Activated CD8-positive, alpha-beta memory T cell treated with anti-CD3 and anti-CD28 coated beads, Interleukin-2, amount 10 ng/mL, durations not matched to agents 7 days and 5 days (primary cell): Measurements from ENCODE around the gene CTNNBL1. TPM values are rescaled to one million over a fixed set of nuclear protein-coding genes. Genes with fewer than 3 reads are reported as not detected.

Experiments
- ATAC-seq: fragments of 150-1000 bp; cut with Tn5 transposase; one replicate; pipeline ENCODE4 v1.10.0; 2021; ENCODE audit warnings: moderate library complexity
- CTCF ChIA-PET: fragments of 350-600 bp; sonication (Branson Sonifier 250); formaldehyde crosslinking; loops from one replicate; lab custom pipeline; 2021; ENCODE audit warnings: antibody characterized with exemption; lab: Charles Lee
- DNase-seq: peaks from one replicate; pipeline ENCODE4 v3.0.0-alpha.2; 2020
- H3K27ac Mint-ChIP-seq: one replicate; pipeline ENCODE4 v1.8.0; 2021; ENCODE audit warnings: mild to moderate bottlenecking, mixed read lengths
- H3K27me3 Mint-ChIP-seq: one replicate; pipeline ENCODE4 v1.8.0; 2021; ENCODE audit warnings: mixed read lengths
- H3K36me3 Mint-ChIP-seq: one replicate; pipeline ENCODE4 v1.8.0; 2021; ENCODE audit warnings: mild to moderate bottlenecking, mixed read lengths
- H3K4me1 Mint-ChIP-seq: one replicate; pipeline ENCODE4 v1.8.0; 2021; ENCODE audit warnings: mixed read lengths
- H3K4me3 Mint-ChIP-seq: one replicate; pipeline ENCODE4 v1.8.0; 2021; ENCODE audit warnings: mild to moderate bottlenecking, moderate library complexity, mixed read lengths
- H3K9me3 Mint-ChIP-seq: one replicate; pipeline ENCODE4 v1.8.0; 2022; ENCODE audit warnings: low read depth, mixed read lengths
- total RNA-seq, 2 experiments: library from RNA; stranded (reverse); gene quantifications; one replicate each; pipeline ENCODE4 v1.2.3, GENCODE V29; 2021

CTNNBL1 gene
- total RNA-seq, 2 experiments from 2014 or later: 79.8 to 90.2 TPM

DNA sequence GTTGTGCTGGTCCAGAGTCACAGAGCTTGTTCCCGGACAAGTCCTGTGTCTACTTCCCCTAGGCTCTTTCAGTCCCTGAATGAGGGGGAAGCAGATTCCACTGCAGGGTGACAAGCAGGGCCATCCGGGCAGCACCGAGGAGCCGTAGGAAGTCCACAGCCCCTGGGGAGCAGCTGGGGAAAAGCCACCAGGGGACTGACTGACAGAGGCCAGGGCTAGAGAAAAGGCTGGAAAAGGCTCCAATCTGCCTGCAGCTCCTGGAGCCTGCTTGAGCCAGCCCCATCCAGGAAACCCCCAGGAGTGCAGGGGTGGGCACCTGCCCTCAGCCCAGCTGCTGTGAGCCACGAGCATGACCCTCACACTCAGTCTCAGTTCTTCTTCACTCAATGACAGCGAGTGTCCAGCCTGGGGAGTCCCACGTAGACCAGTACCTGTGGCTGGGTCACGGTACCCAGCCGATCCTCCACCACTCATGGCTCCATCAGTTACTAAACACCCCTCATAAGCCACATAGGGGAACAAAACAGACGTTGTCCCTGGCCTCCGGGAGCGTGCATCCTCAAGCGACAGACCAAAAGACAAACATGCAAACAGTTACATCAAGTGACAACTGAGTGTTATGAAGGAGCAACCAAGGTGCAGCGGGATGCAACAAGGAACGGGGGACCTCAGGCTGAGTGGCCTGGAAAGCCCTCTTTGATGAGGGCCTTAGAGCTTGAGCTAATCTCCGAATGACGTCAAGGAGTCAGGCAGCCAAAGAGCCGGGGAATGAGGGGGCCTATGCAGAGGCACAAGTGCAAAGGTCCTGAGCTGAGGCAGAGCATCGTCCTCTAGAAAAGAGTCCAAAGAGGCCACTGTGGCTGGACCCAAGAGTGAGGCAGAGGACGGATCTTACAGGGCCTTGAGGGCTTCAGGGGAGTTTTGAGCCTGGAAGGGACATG lies 184.3 kb downstream of the CTNNBL1 start:
- no peaks in the 10 kb centered on the region for H3K36me3 Mint-ChIP-seq

DNA sequence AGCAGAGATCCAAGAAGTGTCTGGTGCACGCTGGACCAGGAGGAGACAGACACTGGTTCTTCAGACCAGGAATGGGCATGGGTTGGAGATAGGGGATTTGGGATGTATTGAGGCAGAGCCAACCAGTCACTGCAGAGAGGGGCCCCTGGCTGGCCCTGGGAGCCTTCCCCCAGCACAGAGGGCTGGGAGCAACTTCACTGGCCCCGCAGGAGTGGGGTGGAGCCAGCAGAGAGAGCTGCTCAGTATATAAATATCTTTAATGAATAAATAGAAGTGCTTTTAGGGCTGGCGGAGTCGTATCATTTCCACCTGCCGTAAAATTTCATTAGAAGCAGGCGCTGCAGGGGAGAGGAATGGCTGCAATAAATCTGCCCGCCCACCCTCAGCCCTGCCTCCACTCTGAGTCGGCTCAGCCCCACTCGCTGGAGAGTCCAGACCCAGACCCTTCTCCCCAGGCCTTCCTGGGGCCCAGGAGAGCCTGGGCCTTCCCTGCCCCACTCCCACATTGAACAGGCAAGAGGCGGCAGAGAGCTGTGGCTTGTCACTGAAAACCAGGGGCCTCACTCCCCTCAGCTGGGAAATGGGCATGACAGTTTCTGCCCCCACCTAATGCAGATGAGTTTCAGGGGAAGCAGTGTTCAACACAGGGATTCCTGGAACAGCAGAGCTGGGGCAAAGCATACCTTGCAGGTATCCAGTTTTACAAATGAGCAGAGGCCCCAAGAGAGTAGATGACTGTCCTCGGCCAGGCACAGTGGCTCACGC lies 185.2 kb downstream of the CTNNBL1 start:
- Mint-ChIP-seq H3K36me3 (no peaks in the 10 kb centered on the region), H3K4me1 (no peaks in the 10 kb centered on the region), H3K27ac (no peak overlapping the region), H3K9me3 (no peaks in the 10 kb centered on the region), H3K27me3 (no peaks in the 10 kb centered on the region), H3K4me3 (no peak overlapping the region)
- ATAC-seq (no peak), DNase-seq (no peak)
- CTCF ChIA-PET: no interaction called here

More for the DNA sequence above, 184.3 kb downstream of the CTNNBL1 start:
- Mint-ChIP-seq H3K9me3 (no peaks in the 10 kb centered on the region), H3K4me3 (no peak overlapping the region), H3K27me3 (no peaks in the 10 kb centered on the region), H3K27ac (no peak overlapping the region), H3K4me1 (peaks cover 4% of the 10 kb centered on the region)
- DNase-seq (no peak), ATAC-seq (no peak)
- CTCF ChIA-PET: no interaction called here

DNA sequence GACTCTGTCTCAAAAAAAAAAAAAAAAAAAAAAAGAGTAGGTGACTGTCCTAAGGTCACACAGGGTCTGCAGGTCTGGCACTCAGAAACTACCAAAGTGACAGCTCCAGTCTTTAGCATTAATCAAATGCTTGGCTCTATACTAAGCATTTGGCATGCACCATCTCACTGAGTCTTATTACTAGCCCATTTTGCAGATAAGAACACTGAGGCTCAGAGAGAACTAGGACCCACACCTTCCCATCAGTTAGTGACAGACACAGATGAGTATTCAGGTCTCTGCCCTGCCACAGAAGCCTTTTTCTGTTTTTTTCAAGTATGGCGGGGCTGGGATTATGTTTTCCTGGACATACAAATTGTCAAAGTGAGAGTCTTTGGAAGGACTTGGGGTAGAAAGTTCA lies 186.0 kb downstream of the CTNNBL1 start:
- no peak overlapping the region for H3K4me3 Mint-ChIP-seq
- no peaks in the 10 kb centered on the region for H3K4me1 Mint-ChIP-seq
- ATAC-seq: no peak
- H3K27me3 Mint-ChIP-seq: no peaks in the 10 kb centered on the region
- no peaks in the 10 kb centered on the region for H3K9me3 Mint-ChIP-seq
- no peaks in the 10 kb centered on the region for H3K36me3 Mint-ChIP-seq
- no peak overlapping the region for H3K27ac Mint-ChIP-seq
- no peak for DNase-seq
- CTCF ChIA-PET: no interaction called here

DNA sequence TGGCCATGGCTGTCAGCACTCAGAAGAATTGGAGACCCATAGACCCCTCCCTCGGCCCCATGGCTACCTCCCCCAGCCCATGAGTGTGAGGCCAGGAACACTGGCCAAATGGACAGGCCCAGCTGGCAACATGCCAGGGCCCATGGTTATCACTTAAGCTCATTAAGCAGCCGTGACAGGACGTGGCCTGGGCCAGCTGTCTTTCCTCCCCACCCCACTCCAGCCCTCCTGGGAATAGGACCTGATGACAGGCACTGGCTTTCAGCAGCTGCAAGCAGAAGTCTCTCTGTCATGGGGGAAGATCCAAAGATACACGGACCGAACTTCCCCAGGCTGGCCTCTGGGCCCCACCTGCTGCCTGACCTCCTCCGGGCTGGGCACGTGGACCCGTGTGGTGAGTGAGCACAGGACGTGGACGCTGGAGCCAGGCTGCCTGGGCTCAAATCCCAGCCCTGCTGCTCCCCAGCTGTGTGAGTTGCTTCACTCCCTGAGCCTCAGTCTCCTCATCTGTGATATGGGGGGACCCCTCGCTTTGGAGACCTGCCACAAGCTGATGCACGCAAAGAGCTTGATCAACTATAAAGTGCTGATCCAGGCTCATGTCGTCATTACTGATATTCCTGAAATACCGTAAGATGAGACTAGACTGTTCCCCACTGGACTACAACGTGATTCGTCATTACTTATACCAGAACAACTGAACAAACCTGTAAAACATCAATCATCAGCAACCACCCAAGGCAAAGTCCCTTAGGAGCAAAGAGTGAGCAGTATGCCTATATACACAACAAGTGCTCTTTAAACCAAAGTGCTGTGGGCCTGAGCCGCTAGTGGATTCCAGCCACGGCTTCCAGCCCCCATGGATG lies 187.1 kb downstream of the CTNNBL1 start:
- H3K4me1 Mint-ChIP-seq: no peaks in the 10 kb centered on the region

DNA sequence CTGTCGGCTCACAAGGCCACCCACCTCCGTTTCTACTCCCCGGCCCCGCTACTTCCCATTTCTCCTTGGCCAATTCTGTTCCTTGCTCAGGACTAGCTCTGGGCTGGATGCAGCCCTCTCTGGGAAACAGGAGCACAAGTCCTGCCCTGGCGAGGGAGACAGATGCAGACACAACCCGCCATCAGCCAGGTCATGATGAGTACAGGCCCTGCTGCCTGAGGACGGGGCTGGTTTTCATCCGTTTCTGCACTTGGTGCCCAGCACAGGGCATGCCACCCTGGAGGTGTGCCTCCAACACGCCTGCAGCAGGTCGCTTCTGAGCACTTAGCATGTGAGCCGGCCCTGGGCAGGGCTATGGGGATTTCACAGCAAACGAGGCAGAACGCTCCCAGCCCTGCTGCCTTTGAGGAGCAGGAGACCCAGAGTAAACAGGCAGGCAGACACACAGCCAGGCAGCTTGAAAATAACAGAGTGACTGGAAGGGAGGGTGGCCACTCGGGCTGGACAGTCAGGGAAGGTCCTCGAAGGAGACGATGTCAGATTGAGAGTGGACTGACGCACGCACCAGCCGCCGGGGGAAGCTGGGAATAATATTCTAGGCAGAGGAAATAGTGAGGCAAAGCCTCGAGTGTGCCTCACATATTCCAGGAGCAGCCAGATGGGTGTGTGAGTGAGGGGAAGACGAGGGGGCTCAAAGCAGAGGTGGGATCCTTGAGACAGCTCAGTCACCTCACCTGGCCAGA lies 187.9 kb downstream of the CTNNBL1 start:
- no peaks in the 10 kb centered on the region for H3K9me3 Mint-ChIP-seq
- H3K36me3 Mint-ChIP-seq: no peaks in the 10 kb centered on the region
- no peak for ATAC-seq

More for the DNA sequence above, 187.1 kb downstream of the CTNNBL1 start:
- ATAC-seq: no peak
- H3K36me3 Mint-ChIP-seq: no peaks in the 10 kb centered on the region
- no peak for DNase-seq
- no peak overlapping the region for H3K27ac Mint-ChIP-seq
- H3K4me3 Mint-ChIP-seq: no peak overlapping the region
- no peaks in the 10 kb centered on the region for H3K9me3 Mint-ChIP-seq
- no peaks in the 10 kb centered on the region for H3K27me3 Mint-ChIP-seq
- CTCF ChIA-PET: no interaction called here

DNA sequence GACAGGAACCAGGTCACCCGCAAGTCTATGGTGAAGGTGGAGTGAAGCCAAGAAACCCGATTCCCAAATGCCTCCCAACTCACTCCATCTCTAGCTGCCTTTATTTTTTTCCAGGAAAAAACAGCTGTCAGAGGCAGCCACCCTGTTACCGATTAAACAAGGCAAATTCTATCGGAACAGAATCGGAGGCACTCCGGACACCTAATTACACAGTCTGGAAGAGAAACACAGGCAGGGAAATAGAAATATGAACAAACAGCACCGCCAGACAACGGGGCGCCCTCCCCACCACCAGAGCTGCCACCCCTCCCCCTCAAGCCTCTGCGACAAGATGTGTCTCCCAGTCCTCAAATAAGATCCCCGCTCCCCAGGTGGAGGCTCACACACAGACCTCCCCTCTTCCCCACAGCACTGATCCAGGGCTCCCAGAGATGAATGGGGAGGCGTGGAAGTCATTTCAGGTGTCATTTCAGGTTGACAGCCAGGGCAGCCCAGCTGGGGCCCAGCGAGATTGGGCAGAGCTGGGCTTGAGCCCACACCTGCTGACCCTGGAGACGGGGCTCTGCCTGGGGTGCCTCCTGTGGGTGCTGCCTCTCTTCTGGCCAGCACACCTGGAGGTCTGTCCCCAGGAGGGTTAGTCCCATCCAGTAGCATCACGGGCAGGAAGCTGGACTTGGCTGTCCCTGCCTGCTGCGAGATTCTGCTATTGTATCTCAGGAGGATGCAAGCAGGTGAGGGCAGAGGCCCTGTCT lies 189.3 kb downstream of the CTNNBL1 start:
- CTCF ChIA-PET: no interaction called here

More for the DNA sequence above, 187.9 kb downstream of the CTNNBL1 start:
- Mint-ChIP-seq H3K4me1 (no peaks in the 10 kb centered on the region), H3K4me3 (no peak overlapping the region), H3K27me3 (no peaks in the 10 kb centered on the region), H3K27ac (no peak overlapping the region)
- no peak for DNase-seq
- CTCF ChIA-PET: no interaction called here

DNA sequence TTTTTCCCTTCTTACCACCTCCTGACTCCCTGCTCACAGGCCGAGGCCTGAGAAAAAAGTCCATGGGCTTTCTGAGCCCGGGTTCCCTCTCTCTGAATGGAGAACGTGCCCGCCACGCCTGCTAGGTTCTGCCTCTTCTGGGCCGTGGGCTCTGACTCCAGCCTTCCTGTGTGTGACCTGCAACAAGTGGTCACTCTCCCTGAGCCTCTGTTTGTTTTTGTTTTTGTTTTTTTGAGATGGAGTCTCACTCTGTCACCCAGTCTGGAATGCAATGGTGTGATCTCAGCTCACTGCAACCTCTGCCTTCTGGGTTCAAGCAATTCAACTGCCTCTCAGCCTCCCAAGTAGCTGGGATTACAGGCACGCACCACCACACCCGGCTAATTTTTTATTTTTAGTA lies 191.2 kb downstream of the CTNNBL1 start:
- Mint-ChIP-seq H3K4me1 (no peaks in the 10 kb centered on the region), H3K36me3 (no peaks in the 10 kb centered on the region), H3K9me3 (no peaks in the 10 kb centered on the region), H3K4me3 (no peak overlapping the region), H3K27ac (no peak overlapping the region), H3K27me3 (peaks cover 2% of the 10 kb centered on the region)
- ATAC-seq (no peak), DNase-seq (no peak)
- CTCF ChIA-PET: no interaction called here

More for the DNA sequence above, 189.3 kb downstream of the CTNNBL1 start:
- Mint-ChIP-seq H3K4me3 (no peak overlapping the region), H3K27ac (no peak overlapping the region), H3K36me3 (no peaks in the 10 kb centered on the region), H3K27me3 (peaks cover 2% of the 10 kb centered on the region), H3K9me3 (no peaks in the 10 kb centered on the region), H3K4me1 (no peaks in the 10 kb centered on the region)
- DNase-seq (no peak), ATAC-seq (no peak)

DNA sequence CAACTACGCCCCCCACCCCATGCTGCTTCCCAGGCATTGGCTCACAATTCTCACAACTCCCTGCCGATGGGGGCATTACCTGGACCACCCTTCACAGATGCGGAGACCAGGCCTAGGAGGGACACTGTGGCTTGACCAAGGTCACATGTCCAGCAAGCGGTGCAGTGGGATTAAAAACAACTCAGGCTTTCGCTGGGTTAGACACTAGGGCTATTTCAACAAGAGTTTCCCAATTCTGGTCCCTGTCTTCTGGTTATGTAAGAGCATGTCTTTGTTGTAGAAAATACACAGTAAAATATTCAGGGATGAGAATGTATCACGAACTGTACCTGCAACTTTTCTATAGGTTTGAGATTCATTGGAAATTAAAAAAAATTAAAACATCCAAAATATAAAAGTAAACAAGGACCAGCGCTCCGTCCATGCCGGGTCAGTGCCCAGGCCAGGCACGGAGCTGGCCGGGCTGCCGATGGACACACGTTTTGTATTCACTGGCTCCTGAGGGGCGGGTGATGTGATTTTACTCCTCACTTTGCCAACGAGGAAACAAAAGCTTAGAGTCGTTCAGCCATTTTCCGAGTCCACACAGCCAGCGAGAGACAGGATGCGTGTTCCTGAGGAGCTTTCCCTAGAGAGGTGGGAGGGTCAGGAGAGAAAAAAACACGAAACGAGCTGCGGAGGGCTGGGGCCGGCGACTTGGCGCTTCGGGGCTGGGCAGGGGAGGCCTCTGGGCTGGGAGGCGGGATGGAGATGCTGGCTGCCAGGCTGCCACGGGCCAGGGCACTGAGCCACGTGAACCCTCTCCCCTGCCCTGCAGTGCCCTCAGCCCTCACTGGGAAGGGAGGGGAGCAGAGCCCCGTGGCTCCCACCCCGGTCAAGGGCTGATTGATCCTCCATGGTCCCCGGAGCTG lies 192.0 kb downstream of the CTNNBL1 start:
- H3K4me1 Mint-ChIP-seq: no peaks in the 10 kb centered on the region
- no peak overlapping the region for H3K27ac Mint-ChIP-seq
- H3K9me3 Mint-ChIP-seq: no peaks in the 10 kb centered on the region
- peaks cover 2% of the 10 kb centered on the region for H3K27me3 Mint-ChIP-seq
- ATAC-seq (no peak), DNase-seq (no peak)
- H3K36me3 Mint-ChIP-seq: no peaks in the 10 kb centered on the region
- CTCF ChIA-PET: no interaction called here
- H3K4me3 Mint-ChIP-seq: no peak overlapping the region

DNA sequence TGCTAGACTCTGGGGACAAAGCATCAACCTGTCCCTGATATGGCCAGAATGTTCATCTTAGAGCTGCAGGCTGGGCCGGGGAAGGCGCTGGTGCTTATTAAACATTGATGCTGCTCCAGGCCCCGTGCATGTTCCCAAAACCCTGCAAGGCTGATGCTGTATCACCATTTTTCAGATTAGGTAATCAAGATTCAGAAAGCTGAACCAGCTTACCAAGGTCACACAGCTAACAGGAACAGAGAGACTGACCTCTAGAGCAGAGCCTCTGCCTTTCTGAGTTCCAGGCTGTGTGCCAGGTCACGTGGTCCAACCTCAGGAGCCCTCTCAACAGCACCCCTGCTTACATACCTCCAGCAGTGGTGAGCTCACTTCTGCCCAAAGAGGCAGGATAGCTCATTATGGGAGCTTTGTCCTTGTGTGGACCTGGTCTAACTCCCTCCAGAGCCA lies 193.0 kb downstream of the CTNNBL1 start:
- ATAC-seq: no peak
- H3K27ac Mint-ChIP-seq: no peak overlapping the region
- no peaks in the 10 kb centered on the region for H3K9me3 Mint-ChIP-seq
- CTCF ChIA-PET: no interaction called here
- no peak overlapping the region for H3K4me3 Mint-ChIP-seq
- peaks cover 2% of the 10 kb centered on the region for H3K27me3 Mint-ChIP-seq
- no peaks in the 10 kb centered on the region for H3K4me1 Mint-ChIP-seq
- no peak for DNase-seq
- H3K36me3 Mint-ChIP-seq: no peaks in the 10 kb centered on the region

DNA sequence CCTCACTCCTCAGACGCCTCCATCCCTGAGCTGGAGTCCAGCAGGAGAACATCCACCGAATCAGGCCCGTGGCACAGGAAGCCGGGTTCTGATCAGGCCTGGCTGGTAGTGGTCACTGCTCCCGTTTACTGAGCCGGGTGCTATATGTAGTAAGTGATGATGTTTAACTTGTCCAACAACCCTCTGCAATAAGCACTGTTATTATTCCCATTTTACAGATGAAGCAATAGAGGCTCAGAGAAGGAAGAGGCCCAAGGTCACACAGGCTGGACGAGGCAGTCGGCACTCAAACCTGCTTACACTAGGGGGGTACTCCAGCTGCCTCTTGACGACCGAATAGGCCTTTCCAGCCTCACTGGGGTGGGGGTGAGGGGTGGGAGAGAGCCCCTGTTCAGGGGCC lies 194.8 kb downstream of the CTNNBL1 start:
- peaks cover 2% of the 10 kb centered on the region for H3K27me3 Mint-ChIP-seq
- H3K27ac Mint-ChIP-seq: no peak overlapping the region
- H3K4me3 Mint-ChIP-seq: no peak overlapping the region
- ATAC-seq: no peak
- H3K9me3 Mint-ChIP-seq: no peaks in the 10 kb centered on the region
- H3K36me3 Mint-ChIP-seq: no peaks in the 10 kb centered on the region
- DNase-seq: no peak
- no peaks in the 10 kb centered on the region for H3K4me1 Mint-ChIP-seq
- CTCF ChIA-PET: no interaction called here

DNA sequence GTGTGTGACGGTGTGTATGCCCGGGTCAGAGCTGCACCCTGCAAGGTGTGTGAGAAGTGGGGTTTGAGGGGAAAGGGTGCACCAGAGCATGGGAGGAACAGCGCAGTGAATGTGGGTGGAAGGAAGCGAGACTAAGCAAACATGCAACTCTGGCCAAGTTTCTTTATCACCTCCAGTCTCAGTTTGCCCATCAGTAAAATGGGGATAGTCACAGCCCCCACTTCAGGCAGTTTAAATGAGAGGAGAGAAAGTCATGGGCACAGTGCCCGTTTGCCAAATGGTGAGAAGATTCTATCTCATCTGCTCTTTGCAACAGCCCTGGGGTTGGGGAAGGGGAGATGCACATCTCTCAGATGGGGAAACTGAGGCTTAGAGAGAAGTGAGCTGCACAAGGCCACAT lies 196.3 kb downstream of the CTNNBL1 start:
- CTCF ChIA-PET: no interaction called here
- DNase-seq (no peak), ATAC-seq (no peak)
- peaks cover 2% of the 10 kb centered on the region for H3K27me3 Mint-ChIP-seq
- no peak overlapping the region for H3K4me3 Mint-ChIP-seq
- H3K4me1 Mint-ChIP-seq: no peaks in the 10 kb centered on the region
- no peaks in the 10 kb centered on the region for H3K36me3 Mint-ChIP-seq
- H3K9me3 Mint-ChIP-seq: no peaks in the 10 kb centered on the region
- H3K27ac Mint-ChIP-seq: no peak overlapping the region
